GM19238 (cell line): ENCODE measurements around the gene OPN1SW.

Source experiments
- DNase-seq: peaks from one replicate; pipeline ENCODE4 v3.0.0; 2011; ENCODE audit warnings: low spot score; ENCODE audit not compliant: insufficient read length

The OPN1SW gene

GRCh38 chr7:128775744-128776474 lies at the start of gene OPN1SW:
TSS of gene OPN1SW (minus strand) at chr7:128775794. CDS start at chr7:128775781, 13 bp downstream.
- no peak for DNase-seq

GRCh38 chr7:128821724-128822123 lies 46.1 kb upstream of the OPN1SW start:
- no peak for DNase-seq

GRCh38 chr7:128818694-128819093 lies 43.1 kb upstream of the OPN1SW start:
- DNase-seq = no peak

GRCh38 chr7:128815289-128815942 lies 39.8 kb upstream of the OPN1SW start:
- DNase-seq = no peak

GRCh38 chr7:128814499-128814898 lies 38.9 kb upstream of the OPN1SW start:
- DNase-seq = no peak

GRCh38 chr7:128812514-128813168 lies 37.0 kb upstream of the OPN1SW start:
- DNase-seq = no peak

GRCh38 chr7:128811631-128812430 lies 36.2 kb upstream of the OPN1SW start:
- no peak for DNase-seq

GRCh38 chr7:128810997-128811396 lies 35.4 kb upstream of the OPN1SW start:
- DNase-seq = no peak

- no peak for DNase-seq
Measured at GRCh38 chr7:128810473-128810872, 34.9 kb upstream of the OPN1SW start.

- DNase-seq = no peak
Measured at GRCh38 chr7:128809363-128809762, 33.8 kb upstream of the OPN1SW start.

- DNase-seq = no peak
Measured at GRCh38 chr7:128807191-128807590, 31.6 kb upstream of the OPN1SW start.

- DNase-seq = no peak
Measured at GRCh38 chr7:128805225-128805624, 29.6 kb upstream of the OPN1SW start.

GRCh38 chr7:128804484-128804883 lies 28.9 kb upstream of the OPN1SW start:
- DNase-seq = no peak

GRCh38 chr7:128801667-128802418 lies 26.2 kb upstream of the OPN1SW start:
- DNase-seq = no peak

- no peak for DNase-seq
Measured at GRCh38 chr7:128801003-128801402, 25.4 kb upstream of the OPN1SW start.

GRCh38 chr7:128800567-128800966 lies 25.0 kb upstream of the OPN1SW start:
- DNase-seq = no peak

GRCh38 chr7:128799451-128799850 lies 23.9 kb upstream of the OPN1SW start:
- no peak for DNase-seq

GRCh38 chr7:128796327-128796726 lies 20.7 kb upstream of the OPN1SW start:
- DNase-seq = no peak

- no peak for DNase-seq
Measured at GRCh38 chr7:128795129-128795528, 19.5 kb upstream of the OPN1SW start.

GRCh38 chr7:128794436-128794835 lies 18.8 kb upstream of the OPN1SW start:
- no peak for DNase-seq

- DNase-seq = no peak
Measured at GRCh38 chr7:128794020-128794419, 18.4 kb upstream of the OPN1SW start.
